Activated CD8-positive, alpha-beta T cell treated with anti-CD3 and anti-CD28 coated beads for 36 hours (primary cell): Measurements from ENCODE around the gene GLOD4. TPM values are rescaled to one million over a fixed set of nuclear protein-coding genes. Genes with fewer than 3 reads are reported as not detected.

Experiments used
- ATAC-seq: fragments of 200-7000 bp; cut with Tn5 transposase; one replicate; pipeline ENCODE4 v1.10.0; 2021; ENCODE audit warnings: mild to moderate bottlenecking, moderate library complexity
- CTCF ChIA-PET: fragments of 350-600 bp; sonication (Branson Sonifier 250); formaldehyde crosslinking; loops from one replicate; lab custom pipeline; 2021; ENCODE audit warnings: antibody characterized with exemption; lab: Charles Lee
- POLR2A ChIA-PET: fragments of 350-600 bp; sonication (Branson Sonifier 250); formaldehyde crosslinking; loops from one replicate; lab custom pipeline; 2021; ENCODE audit warnings: antibody characterized with exemption; lab: Charles Lee
- DNase-seq: peaks from one replicate; pipeline ENCODE4 v3.0.0-alpha.2; 2020
- H3K27ac Mint-ChIP-seq: one replicate; pipeline ENCODE4 v1.8.0; 2021; ENCODE audit warnings: mild to moderate bottlenecking, mixed read lengths
- H3K27me3 Mint-ChIP-seq: one replicate; pipeline ENCODE4 v1.8.0; 2021; ENCODE audit warnings: mixed read lengths
- H3K36me3 Mint-ChIP-seq: one replicate; pipeline ENCODE4 v1.8.0; 2021; ENCODE audit warnings: low read depth, mixed read lengths
- H3K4me1 Mint-ChIP-seq: one replicate; pipeline ENCODE4 v1.8.0; 2021; ENCODE audit warnings: low read depth, mixed read lengths
- H3K4me3 Mint-ChIP-seq: one replicate; pipeline ENCODE4 v1.8.0; 2021; ENCODE audit warnings: mild to moderate bottlenecking, moderate library complexity, mixed read lengths
- H3K9me3 Mint-ChIP-seq: one replicate; pipeline ENCODE4 v1.8.0; 2021; ENCODE audit warnings: mixed read lengths
- intact Hi-C: fragments of 100-400 bp; cut with micrococcal nuclease; formaldehyde crosslinking; loops from one replicate; pipeline ENCODE4 v1.10.0; 2022
- total RNA-seq, 2 experiments: library from RNA; stranded (reverse); gene quantifications; one replicate each; pipeline ENCODE4 v1.2.3, GENCODE V29; 2021
- TF ChIP-seq, protein P1 (sequence below): fragments of 200-600 bp; IDR thresholded peaks from one replicate; pipeline ENCODE4 v1.8.0; 2022; ENCODE audit warnings: antibody characterized with exemption, mild to moderate bottlenecking

GLOD4 gene
- total RNA-seq, 2 experiments from 2014 or later: 47.3 to 55.2 TPM

DNA sequence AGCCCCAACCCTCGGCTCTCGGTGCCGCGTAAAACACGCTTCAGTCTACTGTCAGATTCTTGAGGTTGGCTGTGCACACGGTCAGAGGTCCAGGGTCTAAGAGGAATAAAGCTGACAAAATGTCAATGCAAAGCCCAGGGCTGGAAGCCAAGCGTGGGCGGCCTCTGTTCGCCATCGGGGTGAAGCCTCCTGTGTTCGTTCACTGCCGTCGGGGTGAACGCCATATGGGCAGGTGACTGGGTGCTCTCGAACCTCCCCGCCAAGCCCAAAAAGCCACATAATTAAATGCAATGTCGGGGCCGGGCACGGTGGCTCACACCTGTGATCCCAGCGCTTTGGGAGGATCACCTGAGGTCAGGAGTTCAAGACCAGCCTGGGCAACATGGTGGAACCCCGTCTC lies 44.7 kb upstream of the GLOD4 start:
- Mint-ChIP-seq H3K27me3 (peaks cover 3% of the 10 kb centered on the region), H3K27ac (no peak overlapping the region), H3K36me3 (no peaks in the 10 kb centered on the region), H3K4me1 (no peaks in the 10 kb centered on the region), H3K4me3 (no peak overlapping the region), H3K9me3 (peaks cover under 1% of the 10 kb centered on the region)
- ATAC-seq (no peak), DNase-seq (no peak)
- TF ChIP-seq, protein P1, sequence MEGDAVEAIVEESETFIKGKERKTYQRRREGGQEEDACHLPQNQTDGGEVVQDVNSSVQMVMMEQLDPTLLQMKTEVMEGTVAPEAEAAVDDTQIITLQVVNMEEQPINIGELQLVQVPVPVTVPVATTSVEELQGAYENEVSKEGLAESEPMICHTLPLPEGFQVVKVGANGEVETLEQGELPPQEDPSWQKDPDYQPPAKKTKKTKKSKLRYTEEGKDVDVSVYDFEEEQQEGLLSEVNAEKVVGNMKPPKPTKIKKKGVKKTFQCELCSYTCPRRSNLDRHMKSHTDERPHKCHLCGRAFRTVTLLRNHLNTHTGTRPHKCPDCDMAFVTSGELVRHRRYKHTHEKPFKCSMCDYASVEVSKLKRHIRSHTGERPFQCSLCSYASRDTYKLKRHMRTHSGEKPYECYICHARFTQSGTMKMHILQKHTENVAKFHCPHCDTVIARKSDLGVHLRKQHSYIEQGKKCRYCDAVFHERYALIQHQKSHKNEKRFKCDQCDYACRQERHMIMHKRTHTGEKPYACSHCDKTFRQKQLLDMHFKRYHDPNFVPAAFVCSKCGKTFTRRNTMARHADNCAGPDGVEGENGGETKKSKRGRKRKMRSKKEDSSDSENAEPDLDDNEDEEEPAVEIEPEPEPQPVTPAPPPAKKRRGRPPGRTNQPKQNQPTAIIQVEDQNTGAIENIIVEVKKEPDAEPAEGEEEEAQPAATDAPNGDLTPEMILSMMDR: no peak
- CTCF ChIA-PET: no interaction called here
- POLR2A ChIA-PET: no interaction called here
- intact Hi-C loops: no loop called here

DNA sequence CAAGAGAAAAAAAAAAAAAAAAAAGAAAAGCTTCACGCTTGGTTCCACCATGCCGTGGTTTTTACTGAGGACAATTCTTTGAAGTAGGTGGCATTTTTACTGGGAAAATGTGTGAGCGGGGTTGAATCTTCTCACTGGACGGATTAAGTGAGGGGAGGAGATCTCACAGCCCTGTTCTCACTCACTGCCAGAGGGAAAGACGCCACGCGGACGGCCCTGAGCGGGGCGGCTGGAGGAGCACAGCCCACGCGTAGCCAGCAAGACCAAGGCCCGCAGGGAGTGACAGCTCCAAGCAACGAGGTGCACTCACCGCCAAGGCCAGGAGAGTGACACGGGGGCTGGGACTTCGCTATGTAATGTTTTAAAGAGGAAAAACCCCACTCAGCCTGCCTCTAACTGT lies 43.1 kb upstream of the GLOD4 start:
- CTCF ChIA-PET: no interaction called here
- intact Hi-C loops: no loop called here
- ATAC-seq: no peak
- H3K36me3 Mint-ChIP-seq: no peaks in the 10 kb centered on the region
- H3K4me3 Mint-ChIP-seq: no peak overlapping the region
- H3K27me3 Mint-ChIP-seq: peaks cover 2% of the 10 kb centered on the region
- no peak overlapping the region for H3K27ac Mint-ChIP-seq
- no peaks in the 10 kb centered on the region for H3K4me1 Mint-ChIP-seq
- POLR2A ChIA-PET: no interaction called here
- DNase-seq: no peak
- TF ChIP-seq, protein P1: no peak
- no peaks in the 10 kb centered on the region for H3K9me3 Mint-ChIP-seq

DNA sequence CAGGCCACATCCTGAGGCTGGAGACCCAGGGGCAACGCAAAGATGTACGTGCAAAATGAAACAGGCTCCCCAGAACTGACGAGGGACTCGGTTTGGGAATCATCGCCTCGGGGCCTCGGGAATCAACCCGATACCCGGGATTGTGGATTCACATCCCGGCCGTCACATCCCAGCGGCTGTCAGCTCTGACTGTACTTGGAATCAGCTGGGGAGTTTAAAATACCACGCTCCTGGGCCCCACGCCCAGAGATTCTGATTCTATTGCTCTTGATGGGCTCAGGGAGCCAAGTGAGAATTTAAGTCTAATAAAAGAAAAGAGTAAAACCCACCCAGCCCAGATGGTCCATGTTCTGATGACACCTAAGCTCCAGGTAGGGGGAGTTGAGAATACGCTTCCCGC lies 42.3 kb upstream of the GLOD4 start:
- ChIA-PET POLR2A (no interaction called here), CTCF (interaction anchor here (1.2 kb wide), 1 partner anchor 30 kb away, joined by 3 read pairs; no protein-coding TSS in a partner anchor)
- no peaks in the 10 kb centered on the region for H3K27me3 Mint-ChIP-seq
- no peaks in the 10 kb centered on the region for H3K4me1 Mint-ChIP-seq
- ATAC-seq (no peak), DNase-seq (no peak)
- H3K27ac Mint-ChIP-seq: no peak overlapping the region
- H3K36me3 Mint-ChIP-seq: no peaks in the 10 kb centered on the region
- intact Hi-C loops: no loop called here
- H3K4me3 Mint-ChIP-seq: no peak overlapping the region
- TF ChIP-seq, protein P1: no peak
- no peaks in the 10 kb centered on the region for H3K9me3 Mint-ChIP-seq

DNA sequence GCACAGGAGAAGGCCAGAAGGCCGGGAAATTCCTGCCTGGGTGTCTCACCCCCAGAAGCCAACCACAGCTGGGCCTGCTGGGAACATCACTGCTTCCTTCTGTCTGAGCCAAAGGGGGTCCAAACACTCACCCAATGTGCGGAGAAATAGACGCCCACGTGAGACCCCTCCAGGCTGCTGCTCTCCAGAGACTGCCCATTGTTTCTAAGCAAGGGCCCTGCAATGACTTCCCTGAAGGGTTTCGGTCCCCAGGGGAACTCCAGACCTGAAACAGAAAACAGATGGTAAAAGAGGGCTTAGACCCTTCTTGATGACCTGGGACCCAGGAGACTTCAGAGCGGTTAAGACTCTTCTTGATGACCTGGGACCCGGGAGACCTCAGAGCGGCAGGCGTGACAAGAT lies 41.4 kb upstream of the GLOD4 start:
- H3K4me1 Mint-ChIP-seq: no peaks in the 10 kb centered on the region
- no peak overlapping the region for H3K27ac Mint-ChIP-seq
- no peak for DNase-seq
- H3K9me3 Mint-ChIP-seq: no peaks in the 10 kb centered on the region
- ATAC-seq: no peak
- H3K36me3 Mint-ChIP-seq: no peaks in the 10 kb centered on the region
- ChIA-PET POLR2A (no interaction called here), CTCF (interaction anchor here (1.2 kb wide), 1 partner anchor 29 kb away, joined by 3 read pairs; no protein-coding TSS in a partner anchor)
- TF ChIP-seq, protein P1: no peak
- intact Hi-C loops: no loop called here
- no peaks in the 10 kb centered on the region for H3K27me3 Mint-ChIP-seq
- no peak overlapping the region for H3K4me3 Mint-ChIP-seq

DNA sequence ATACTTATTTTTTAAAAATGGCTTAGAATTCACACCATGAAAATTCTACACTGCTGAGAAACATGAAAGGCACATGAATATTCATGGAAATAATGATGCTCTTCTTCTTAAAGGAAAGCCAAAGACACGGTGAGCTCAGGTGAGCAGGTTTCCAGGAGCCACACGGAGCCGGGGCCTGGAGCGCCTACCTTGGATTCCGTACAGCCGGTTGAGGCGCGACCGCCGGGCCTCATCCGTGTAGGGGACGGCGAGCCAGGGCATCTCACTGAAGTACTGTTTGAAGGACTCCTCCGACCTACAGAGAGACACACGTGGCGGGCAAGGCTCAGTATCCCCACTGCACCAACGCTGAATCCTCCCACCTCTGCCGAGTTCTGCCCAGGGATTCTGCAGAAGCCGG lies 37.2 kb upstream of the GLOD4 start:
- DNase-seq (no peak), ATAC-seq (no peak)
- Mint-ChIP-seq H3K4me3 (no peak overlapping the region), H3K27ac (no peak overlapping the region), H3K27me3 (no peaks in the 10 kb centered on the region), H3K9me3 (no peaks in the 10 kb centered on the region), H3K36me3 (no peaks in the 10 kb centered on the region), H3K4me1 (no peaks in the 10 kb centered on the region)
- ChIA-PET POLR2A (no interaction called here), CTCF (no interaction called here)
- intact Hi-C loops: no loop called here
- TF ChIP-seq, protein P1: no peak
